HepG2 (cell line): ENCODE results near the gene RAB27B. TPM values are rescaled to one million over a fixed set of nuclear protein-coding genes. Genes with fewer than 3 reads are reported as not detected.

Source experiments
- AHR ChIP-seq: IDR thresholded peaks from 2 replicates; pipeline ENCODE4 v1.6.1; 2018; ENCODE audit warnings: missing genetic modification reagents, missing compliant biosample characterization
- CEBPG ChIP-seq: IDR thresholded peaks from 2 replicates; pipeline ENCODE4 v1.6.1; 2016
- FOXM1 ChIP-seq: sonication (generic); formaldehyde crosslinking; IDR thresholded peaks from 2 replicates; pipeline ENCODE4 v1.5.0; 2020; ENCODE audit warnings: missing genetic modification reagents
- FOXO4 ChIP-seq: sonication (generic); formaldehyde crosslinking; conservative IDR thresholded peaks from 2 replicates; pipeline ENCODE4 v1.8.1; 2023; ENCODE audit warnings: missing genetic modification reagents
- REST ChIP-seq, 2 experiments: IDR thresholded peaks; 2 replicates each; pipeline ENCODE4 v1.6.1; 2011 to 2012; ENCODE audit warnings: low read length in 2 of 2, borderline replicate concordance in 1 of 2, low read depth in 1 of 2, mild to moderate bottlenecking in 1 of 2, moderate library complexity in 1 of 2
- SMYD3 ChIP-seq: sonication (generic); formaldehyde crosslinking; IDR thresholded peaks from 2 replicates; pipeline ENCODE4 v1.8.1; 2023; ENCODE audit warnings: mild to moderate bottlenecking, missing genetic modification reagents
- SOX13 ChIP-seq, 3 experiments: fragments of 450-650 bp in 1 of 3; sonication (generic) in 1 of 3; formaldehyde crosslinking in 1 of 3; IDR thresholded peaks in 2 of 3; conservative IDR thresholded peaks in 1 of 3; 2 replicates each; pipeline versions ENCODE4 v1.5.0 to v1.6.1; 2016 to 2020; ENCODE audit warnings: antibody characterized with exemption in 1 of 3, mild to moderate bottlenecking in 1 of 3, missing compliant biosample characterization in 1 of 3, missing genetic modification reagents in 1 of 3, moderate library complexity in 1 of 3
- TFE3 ChIP-seq: IDR thresholded peaks from 2 replicates; pipeline ENCODE4 v1.6.1; 2016
- THAP8 ChIP-seq: sonication (generic); formaldehyde crosslinking; IDR thresholded peaks from 2 replicates; pipeline ENCODE4 v1.5.1; 2020; ENCODE audit warnings: missing genetic modification reagents, mild to moderate bottlenecking, borderline replicate concordance
- TRIM22 ChIP-seq: fragments of 450-650 bp; IDR thresholded peaks from 2 replicates; pipeline ENCODE4 v1.6.1; 2017
- ZBTB1 ChIP-seq: sonication (generic); formaldehyde crosslinking; IDR thresholded peaks from 2 replicates; pipeline ENCODE4 v1.4.0; 2020; ENCODE audit warnings: missing genetic modification reagents, borderline replicate concordance
- ZHX1 ChIP-seq: sonication (generic); formaldehyde crosslinking; IDR thresholded peaks from 2 replicates; pipeline ENCODE4 v1.8.1; 2022; ENCODE audit warnings: low read depth, mild to moderate bottlenecking, missing genetic modification reagents
- ZNF280D ChIP-seq: sonication (generic); formaldehyde crosslinking; IDR thresholded peaks from 2 replicates; pipeline ENCODE4 v1.5.1; 2020; ENCODE audit warnings: mild to moderate bottlenecking, missing genetic modification reagents
- polyA plus RNA-seq, 8 experiments: library from polyadenylated mRNA; depleted of rRNA in 3 of 8; stranded (reverse) in 7 of 8; unstranded in 1 of 8; fragments of >200 nt; fragmentation: Illumina TruSeq in 4 of 8; extraction: Trizol in 4 of 8; gene quantifications; 2 replicates each; pipeline versions ENCODE4 v1.2.1 to v1.2.3, GENCODE V29; 2011 to 2016; ENCODE audit warnings: low read depth in 4 of 8, missing spikeins in 1 of 8, mixed read lengths in 1 of 8; ENCODE audit not compliant: insufficient read depth in 1 of 8
- total RNA-seq, 5 experiments: library from RNA; depleted of rRNA; stranded (reverse); fragments of >200 nt; fragmentation: Illumina TruSeq; extraction: Trizol; gene quantifications; 2 replicates each; pipeline ENCODE4 v1.2.3, GENCODE V29; 2016; ENCODE audit warnings: low read depth in 1 of 5

Gene RAB27B
- total and polyA plus RNA-seq, 2 of the 13 experiments (the other 11 are each of a cell fraction or from before 2014, with no cell fraction given) = not detected

GRCh38 chr18:54923339-54923956 is 95.2 kb downstream of the RAB27B start (continued):
- TF ChIP-seq TFE3 (CRISPR knock-in tag) = no peak
- TF ChIP-seq FOXM1 = no peak
- no peak for TF ChIP-seq TRIM22
- no peak for TF ChIP-seq AHR (CRISPR knock-in tag)
- TF ChIP-seq REST (IDR thresholded peaks at IDR 0.05; ENCODE audit: borderline replicate concordance in 1 of 2, low read depth in 1 of 2, low read length in 2 of 2) = no peak
- TF ChIP-seq ZNF280D (CRISPR knock-in tag) = no peak
- TF ChIP-seq CEBPG (CRISPR knock-in tag) = peak; percentile 72
- no peak for TF ChIP-seq THAP8
- no peak for TF ChIP-seq SMYD3 (CRISPR knock-in tag)
- no peak for TF ChIP-seq FOXO4 (CRISPR knock-in tag)
- no peak for TF ChIP-seq ZHX1
- no peak for TF ChIP-seq ZBTB1 (CRISPR knock-in tag)
- no peak for TF ChIP-seq SOX13 (IDR thresholded peaks at IDR 0.05)
- TF ChIP-seq SOX13 (CRISPR knock-in tag; conservative IDR thresholded peaks at IDR 0.05 in 1 of 2, IDR thresholded peaks at IDR 0.05 in 1 of 2) = no peak
